Activated CD4-positive, alpha-beta T cell treated with anti-CD3 and anti-CD28 coated beads, Interleukin-2, amount 10 ng/mL, durations not matched to agents 7 days and 5 days (primary cell): Measurements from ENCODE around the gene GGTLC1. TPM values are rescaled to one million over a fixed set of nuclear protein-coding genes. Genes with fewer than 3 reads are reported as not detected.

Experiments
- CTCF ChIA-PET: fragments of 350-600 bp; sonication (Branson Sonifier 250); formaldehyde crosslinking; loops from one replicate; lab custom pipeline; 2021; ENCODE audit warnings: antibody characterized with exemption; lab: Charles Lee
- POLR2A ChIA-PET: fragments of 350-600 bp; sonication (Branson Sonifier 250); formaldehyde crosslinking; loops from one replicate; lab custom pipeline; 2021; ENCODE audit warnings: antibody characterized with exemption; lab: Charles Lee
- DNase-seq: peaks from one replicate; pipeline ENCODE4 v3.0.0-alpha.2; 2020
- H3K27ac Mint-ChIP-seq: one replicate; pipeline ENCODE4 v1.8.0; 2021; ENCODE audit warnings: mild to moderate bottlenecking, moderate library complexity, mixed read lengths
- H3K27me3 Mint-ChIP-seq: one replicate; pipeline ENCODE4 v1.8.0; 2021; ENCODE audit warnings: mixed read lengths
- H3K36me3 Mint-ChIP-seq: one replicate; pipeline ENCODE4 v1.8.0; 2021; ENCODE audit warnings: low read depth, mixed read lengths
- H3K4me1 Mint-ChIP-seq: one replicate; pipeline ENCODE4 v1.8.0; 2021; ENCODE audit warnings: mixed read lengths
- H3K4me3 Mint-ChIP-seq: one replicate; pipeline ENCODE4 v1.8.0; 2021; ENCODE audit warnings: mild to moderate bottlenecking, moderate library complexity, mixed read lengths
- H3K9me3 Mint-ChIP-seq: one replicate; pipeline ENCODE4 v1.8.0; 2021; ENCODE audit warnings: mixed read lengths
- total RNA-seq, 2 experiments: library from RNA; stranded (reverse); gene quantifications; one replicate each; pipeline ENCODE4 v1.2.3, GENCODE V29; 2021

GGTLC1 gene
- total RNA-seq, 2 experiments from 2014 or later = not detected

GRCh38 chr20:23971310-23971709 lies 17.3 kb downstream of the GGTLC1 start:
- Mint-ChIP-seq H3K36me3 (no peaks in the 10 kb centered on the region), H3K27me3 (peaks cover 7% of the 10 kb centered on the region), H3K9me3 (no peaks in the 10 kb centered on the region), H3K4me1 (peaks cover 3% of the 10 kb centered on the region), H3K27ac (no peak overlapping the region), H3K4me3 (no peak overlapping the region)
- no peak for DNase-seq
- CTCF ChIA-PET = no interaction called here
- POLR2A ChIA-PET = no interaction called here

GRCh38 chr20:23970049-23970448 lies 18.5 kb downstream of the GGTLC1 start:
- ChIA-PET CTCF (interaction anchor here (1.5 kb wide), 1 partner anchor 33 kb away, joined by 4 read pairs; no protein-coding TSS in a partner anchor), POLR2A (no interaction called here)
- no peaks in the 10 kb centered on the region for H3K36me3 Mint-ChIP-seq
- no peak overlapping the region for H3K27ac Mint-ChIP-seq
- H3K9me3 Mint-ChIP-seq = no peaks in the 10 kb centered on the region
- peaks cover 7% of the 10 kb centered on the region for H3K27me3 Mint-ChIP-seq
- H3K4me1 Mint-ChIP-seq = peaks cover 3% of the 10 kb centered on the region
- no peak for DNase-seq
- H3K4me3 Mint-ChIP-seq = no peak overlapping the region

GRCh38 chr20:23967616-23967979 lies 21.0 kb downstream of the GGTLC1 start:
- H3K9me3 Mint-ChIP-seq = peaks cover 5% of the 10 kb centered on the region
- no peak for DNase-seq
- ChIA-PET CTCF (no interaction called here), POLR2A (no interaction called here)
- H3K36me3 Mint-ChIP-seq = no peaks in the 10 kb centered on the region
- H3K27me3 Mint-ChIP-seq = peaks cover 7% of the 10 kb centered on the region
- no peak overlapping the region for H3K27ac Mint-ChIP-seq
- H3K4me3 Mint-ChIP-seq = no peak overlapping the region
- peaks cover 3% of the 10 kb centered on the region for H3K4me1 Mint-ChIP-seq

- Mint-ChIP-seq H3K36me3 (no peaks in the 10 kb centered on the region), H3K27me3 (peaks cover 10% of the 10 kb centered on the region), H3K9me3 (peaks cover 5% of the 10 kb centered on the region), H3K27ac (no peak overlapping the region), H3K4me1 (peaks cover 3% of the 10 kb centered on the region), H3K4me3 (no peak overlapping the region)
- ChIA-PET CTCF (no interaction called here), POLR2A (no interaction called here)
- no peak for DNase-seq
Measured at GRCh38 chr20:23966927-23967615, 21.5 kb downstream of the GGTLC1 start.

- Mint-ChIP-seq H3K36me3 (no peaks in the 10 kb centered on the region), H3K4me3 (no peak overlapping the region), H3K27ac (no peak overlapping the region), H3K9me3 (peaks cover 5% of the 10 kb centered on the region), H3K27me3 (peaks cover 13% of the 10 kb centered on the region), H3K4me1 (peaks cover 3% of the 10 kb centered on the region)
- DNase-seq = no peak
- POLR2A ChIA-PET = no interaction called here
- CTCF ChIA-PET = no interaction called here
Measured at GRCh38 chr20:23966298-23966697, 22.3 kb downstream of the GGTLC1 start.

- H3K27ac Mint-ChIP-seq = no peak overlapping the region
- no peaks in the 10 kb centered on the region for H3K4me1 Mint-ChIP-seq
- DNase-seq = no peak
- no peak overlapping the region for H3K4me3 Mint-ChIP-seq
- H3K27me3 Mint-ChIP-seq = peaks cover 17% of the 10 kb centered on the region
- H3K9me3 Mint-ChIP-seq = peaks cover 5% of the 10 kb centered on the region
- ChIA-PET CTCF (no interaction called here), POLR2A (no interaction called here)
- no peaks in the 10 kb centered on the region for H3K36me3 Mint-ChIP-seq
Measured at GRCh38 chr20:23963941-23964340, 24.6 kb downstream of the GGTLC1 start.

- H3K27me3 Mint-ChIP-seq = peaks cover 13% of the 10 kb centered on the region
- H3K9me3 Mint-ChIP-seq = peaks cover 5% of the 10 kb centered on the region
- ChIA-PET POLR2A (no interaction called here), CTCF (no interaction called here)
- DNase-seq = no peak
- H3K4me3 Mint-ChIP-seq = no peak overlapping the region
- no peaks in the 10 kb centered on the region for H3K4me1 Mint-ChIP-seq
- no peak overlapping the region for H3K27ac Mint-ChIP-seq
- no peaks in the 10 kb centered on the region for H3K36me3 Mint-ChIP-seq
Measured at GRCh38 chr20:23962272-23962671, 26.3 kb downstream of the GGTLC1 start.

- ChIA-PET POLR2A (no interaction called here), CTCF (no interaction called here)
- no peak overlapping the region for H3K4me3 Mint-ChIP-seq
- no peaks in the 10 kb centered on the region for H3K4me1 Mint-ChIP-seq
- peaks cover 13% of the 10 kb centered on the region for H3K27me3 Mint-ChIP-seq
- no peak for DNase-seq
- H3K36me3 Mint-ChIP-seq = no peaks in the 10 kb centered on the region
- no peak overlapping the region for H3K27ac Mint-ChIP-seq
- H3K9me3 Mint-ChIP-seq = peaks cover 3% of the 10 kb centered on the region
Measured at GRCh38 chr20:23959054-23959453, 29.5 kb downstream of the GGTLC1 start.

GRCh38 chr20:23955896-23956295 lies 32.7 kb downstream of the GGTLC1 start:
- Mint-ChIP-seq H3K27me3 (no peaks in the 10 kb centered on the region), H3K4me1 (no peaks in the 10 kb centered on the region), H3K9me3 (no peaks in the 10 kb centered on the region), H3K27ac (no peak overlapping the region), H3K36me3 (no peaks in the 10 kb centered on the region), H3K4me3 (no peak overlapping the region)
- POLR2A ChIA-PET = no interaction called here
- no peak for DNase-seq
- CTCF ChIA-PET = interaction anchor here (0.7 kb wide), 1 partner anchor 24 kb away, joined by 3 read pairs; no protein-coding TSS in a partner anchor

GRCh38 chr20:23954008-23954745 lies 34.4 kb downstream of the GGTLC1 start:
- Mint-ChIP-seq H3K9me3 (no peaks in the 10 kb centered on the region), H3K4me1 (no peaks in the 10 kb centered on the region), H3K36me3 (no peaks in the 10 kb centered on the region), H3K27ac (no peak overlapping the region), H3K27me3 (peaks cover 3% of the 10 kb centered on the region), H3K4me3 (no peak overlapping the region)
- CTCF ChIA-PET = no interaction called here
- no peak for DNase-seq
- POLR2A ChIA-PET = no interaction called here

- Mint-ChIP-seq H3K27me3 (peaks cover 11% of the 10 kb centered on the region), H3K4me1 (no peaks in the 10 kb centered on the region), H3K27ac (no peak overlapping the region), H3K9me3 (no peaks in the 10 kb centered on the region), H3K36me3 (no peaks in the 10 kb centered on the region), H3K4me3 (no peak overlapping the region)
- CTCF ChIA-PET = no interaction called here
- POLR2A ChIA-PET = no interaction called here
- no peak for DNase-seq
Measured at GRCh38 chr20:23946206-23946605, 42.4 kb downstream of the GGTLC1 start.

GRCh38 chr20:23943304-23943703 lies 45.3 kb downstream of the GGTLC1 start:
- no peaks in the 10 kb centered on the region for H3K9me3 Mint-ChIP-seq
- H3K4me1 Mint-ChIP-seq = no peaks in the 10 kb centered on the region
- H3K4me3 Mint-ChIP-seq = no peak overlapping the region
- no peak for DNase-seq
- ChIA-PET CTCF (no interaction called here), POLR2A (no interaction called here)
- peaks cover 5% of the 10 kb centered on the region for H3K27me3 Mint-ChIP-seq
- H3K27ac Mint-ChIP-seq = no peak overlapping the region
- no peaks in the 10 kb centered on the region for H3K36me3 Mint-ChIP-seq

- ChIA-PET CTCF (interaction anchor here (1.1 kb wide), 1 partner anchor 170 kb away, joined by 3 read pairs; no protein-coding TSS in a partner anchor), POLR2A (no interaction called here)
- Mint-ChIP-seq H3K9me3 (no peaks in the 10 kb centered on the region), H3K4me3 (no peak overlapping the region), H3K36me3 (no peaks in the 10 kb centered on the region), H3K27me3 (no peaks in the 10 kb centered on the region), H3K27ac (no peak overlapping the region), H3K4me1 (no peaks in the 10 kb centered on the region)
- no peak for DNase-seq
Measured at GRCh38 chr20:23939641-23940040, 48.9 kb downstream of the GGTLC1 start.
